Right forelimb (tissue), 1 donor: ENCODE results near the gene MAMSTR.
"Not testable (repeated sequence)": the region's sequence is repeated elsewhere in the genome, so short reads cannot be mapped to it uniquely, and the experiment has no call there.

Experiments
- DNase-seq: peaks from one replicate; pipeline ENCODE4 v3.0.0-alpha.2; 2018

MAMSTR gene

GRCh38 chr19:48681127-48681470 lies 38.4 kb downstream of the MAMSTR start:
- no peak for DNase-seq

GRCh38 chr19:48680436-48681126 lies 38.9 kb downstream of the MAMSTR start:
- DNase-seq: no peak

- not testable (repeated sequence) for DNase-seq
These were observed 39.5 kb downstream of the MAMSTR start for GRCh38 chr19:48680006-48680405.

GRCh38 chr19:48678201-48678600 lies 41.3 kb downstream of the MAMSTR start:
- no peak for DNase-seq

GRCh38 chr19:48676887-48677286 lies 42.6 kb downstream of the MAMSTR start:
- DNase-seq: no peak

- DNase-seq: no peak
These were observed 43.0 kb downstream of the MAMSTR start for GRCh38 chr19:48676487-48676886.

- peak; percentile 89 for DNase-seq
These were observed 44.4 kb downstream of the MAMSTR start for GRCh38 chr19:48674921-48675824.

GRCh38 chr19:48674216-48674809 lies 45.2 kb downstream of the MAMSTR start:
- no peak for DNase-seq

GRCh38 chr19:48673436-48674100 lies 46.0 kb downstream of the MAMSTR start:
- no peak for DNase-seq

GRCh38 chr19:48672994-48673393 lies 46.5 kb downstream of the MAMSTR start, which contains the start of gene NTN5:
NTN5 (minus strand) TSS chr19:48673017; CDS start chr19:48670986, 2,031 bp downstream.
- DNase-seq: no peak

GRCh38 chr19:48671446-48671995 lies 48.0 kb downstream of the MAMSTR start:
- DNase-seq: no peak

GRCh38 chr19:48670699-48671445 lies 48.7 kb downstream of the MAMSTR start:
- DNase-seq: no peak

- DNase-seq: no peak
These were observed 49.4 kb downstream of the MAMSTR start for GRCh38 chr19:48669903-48670668.

- no peak for DNase-seq
These were observed 50.8 kb downstream of the MAMSTR start for GRCh38 chr19:48668761-48669160.

GRCh38 chr19:48668332-48668731 lies 51.2 kb downstream of the MAMSTR start:
- no peak for DNase-seq

GRCh38 chr19:48665786-48666185 lies 53.7 kb downstream of the MAMSTR start:
- no peak for DNase-seq

- DNase-seq: no peak
These were observed 55.0 kb downstream of the MAMSTR start for GRCh38 chr19:48664476-48664875.

GRCh38 chr19:48663667-48664066 lies 55.9 kb downstream of the MAMSTR start:
- no peak for DNase-seq
